CD14-positive monocyte (primary cell): ENCODE data around the gene MEOX2. TPM values are rescaled to one million over a fixed set of nuclear protein-coding genes. Genes with fewer than 3 reads are reported as not detected.
A peak's percentile ranks its signal among the peaks of the same experiment; 100 is the strongest.

ENCODE experiments used
- DNase-seq, 3 donors: peaks; one replicate each; pipeline ENCODE4 v3.0.0-alpha.2; 2011 to 2022
- H2AFZ ChIP-seq: 2 replicates; pipeline ENCODE4 v1.6.0; 2012; ENCODE audit warnings: mild to moderate bottlenecking, low read depth, low read length, inconsistent platforms; ENCODE audit not compliant: insufficient read depth, poor library complexity, severe bottlenecking
- H3K27ac ChIP-seq, 2 donors: 1 replicate in 1 of 2; 2 replicates in 1 of 2; pipeline ENCODE4 v1.5.1; 2012 to 2013; ENCODE audit warnings: low read length in 2 of 2, control low read depth in 1 of 2, inconsistent platforms in 1 of 2, low read depth in 1 of 2, mild to moderate bottlenecking in 1 of 2
- H3K27me3 ChIP-seq, 2 donors: one replicate each; pipeline versions ENCODE4 v1.6.0 to v1.6.1; 2011 to 2013; ENCODE audit warnings: low read length in 2 of 2; ENCODE audit not compliant: control insufficient read depth in 2 of 2, insufficient read depth in 2 of 2
- H3K36me3 ChIP-seq, 2 donors: replicated peaks in 1 of 2; 1 replicate in 1 of 2; 2 replicates in 1 of 2; pipeline versions ENCODE4 v1.5.1 to v1.6.1; 2012 to 2013; ENCODE audit warnings: low read length in 2 of 2, control low read depth in 1 of 2, inconsistent platforms in 1 of 2, mild to moderate bottlenecking in 1 of 2; ENCODE audit not compliant: insufficient read depth in 2 of 2, control insufficient read depth in 1 of 2
- H3K4me1 ChIP-seq, 2 donors: 1 replicate in 1 of 2; 2 replicates in 1 of 2; pipeline versions ENCODE4 v1.5.1 to v1.6.1; 2012 to 2013; ENCODE audit warnings: low read length in 2 of 2, control low read depth in 1 of 2, inconsistent platforms in 1 of 2, mild to moderate bottlenecking in 1 of 2, moderate library complexity in 1 of 2; ENCODE audit not compliant: insufficient read depth in 2 of 2, control insufficient read depth in 1 of 2
- H3K4me2 ChIP-seq: replicated peaks from 2 replicates; pipeline ENCODE3; 2012; ENCODE audit warnings: low read length, moderate library complexity, mild to moderate bottlenecking; ENCODE audit not compliant: poor library complexity, severe bottlenecking; ENCODE audit errors: extremely low read depth
- H3K4me3 ChIP-seq, 3 experiments: fragments of 200-600 bp in 1 of 3; sonication (generic) in 1 of 3; replicated peaks in 1 of 3; 1 replicate in 2 of 3; 2 replicates in 1 of 3; pipeline ENCODE4 v1.5.1; 2011 to 2013; ENCODE audit warnings: low read length in 3 of 3, mild to moderate bottlenecking in 3 of 3, control low read depth in 2 of 3, low read depth in 2 of 3, inconsistent platforms in 1 of 3, moderate library complexity in 1 of 3
- H3K79me2 ChIP-seq: 2 replicates; pipeline ENCODE4 v1.6.0; 2012; ENCODE audit warnings: mild to moderate bottlenecking, control low read depth, inconsistent platforms, low read length, moderate library complexity; ENCODE audit not compliant: insufficient read depth
- H3K9ac ChIP-seq: 2 replicates; pipeline ENCODE4 v1.6.0; 2017; ENCODE audit warnings: low read length, mild to moderate bottlenecking; ENCODE audit not compliant: insufficient read depth, poor library complexity, severe bottlenecking
- H3K9me3 ChIP-seq, 2 donors: replicated peaks in 1 of 2; 1 replicate in 1 of 2; 2 replicates in 1 of 2; pipeline versions ENCODE4 v1.5.1 to v1.6.1; 2012 to 2013; ENCODE audit warnings: low read length in 2 of 2, control low read depth in 1 of 2; ENCODE audit not compliant: control insufficient read depth in 1 of 2, insufficient read depth in 1 of 2
- H4K20me1 ChIP-seq: 2 replicates; pipeline ENCODE4 v1.6.0; 2012; ENCODE audit warnings: mild to moderate bottlenecking, low read length, control low read depth, moderate library complexity; ENCODE audit not compliant: insufficient read depth
- H3K27ac Mint-ChIP-seq, 7 donors: one replicate each; pipeline ENCODE4 v1.8.0; 2020; ENCODE audit warnings: mild to moderate bottlenecking in 7 of 7, mixed read lengths in 7 of 7, moderate library complexity in 6 of 7, inconsistent platforms in 2 of 7
- H3K27me3 Mint-ChIP-seq, 3 donors: one replicate each; pipeline ENCODE4 v1.8.0; 2021 to 2022; ENCODE audit warnings: low read depth in 3 of 3, mild to moderate bottlenecking in 3 of 3, mixed read lengths in 3 of 3, moderate library complexity in 3 of 3, inconsistent platforms in 1 of 3
- H3K36me3 Mint-ChIP-seq, 2 donors: one replicate each; pipeline ENCODE4 v1.8.0; 2020; ENCODE audit warnings: mixed read lengths in 2 of 2, inconsistent platforms in 1 of 2, mild to moderate bottlenecking in 1 of 2
- H3K4me1 Mint-ChIP-seq: one replicate; pipeline ENCODE4 v1.8.0; 2020; ENCODE audit warnings: mild to moderate bottlenecking, mixed read lengths
- H3K4me3 Mint-ChIP-seq, 2 donors: one replicate each; pipeline ENCODE4 v1.8.0; 2020; ENCODE audit warnings: mild to moderate bottlenecking in 2 of 2, mixed read lengths in 2 of 2, moderate library complexity in 1 of 2
- H3K9me3 Mint-ChIP-seq, 7 donors: one replicate each; pipeline ENCODE4 v1.8.0; 2020 to 2022; ENCODE audit warnings: mixed read lengths in 7 of 7, mild to moderate bottlenecking in 6 of 7, moderate library complexity in 6 of 7, inconsistent platforms in 2 of 7
- WGBS: methylation state at CpG from one replicate; pipeline ENCODE4 v1.1.5; 2013; ENCODE audit warnings: missing lambda C conversion rate; ENCODE audit not compliant: insufficient coverage; 5-methylcytosine and 5-hydroxymethylcytosine counted together
- intact Hi-C, 2 donors: fragments of 100-400 bp; cut with micrococcal nuclease; formaldehyde crosslinking; loops; one replicate each; pipeline versions ENCODE4 v1.15.0 to v1.15.1; 2023
- polyA plus RNA-seq, 3 donors: library from polyadenylated mRNA; depleted of rRNA in 1 of 3; unstranded in 2 of 3; stranded (reverse) in 1 of 3; fragments of 300-500 nt in 2 of 3; fragments of >200 nt in 1 of 3; fragmentation: Illumina TruSeq in 2 of 3; gene quantifications; 1 replicate in 2 of 3; 2 replicates in 1 of 3; pipeline ENCODE4 v1.2.3, GENCODE V29; 2012 to 2021
- TF ChIP-seq, protein P1 (sequence below): fragments of 200-600 bp; IDR thresholded peaks from one replicate; pipeline ENCODE4 v1.8.0; 2022; ENCODE audit warnings: antibody characterized with exemption, mild to moderate bottlenecking

MEOX2 gene
- polyA plus RNA-seq, 3 donors: not detected

- intact Hi-C loops: no loop called here
- Histone ChIP-seq H3K9ac (no peak overlapping the region), H3K27ac (no peak overlapping the region), H3K4me1 (no peaks in the 10 kb centered on the region), H3K4me3 (no peak overlapping the region), H3K36me3 (no peaks in the 10 kb centered on the region), H3K79me2 (no peaks in the 10 kb centered on the region), H4K20me1 (no peaks in the 10 kb centered on the region), H2AFZ (no peak overlapping the region), H3K27me3 (peaks cover 14 to 23% of the 10 kb centered on the region in 2 donors), H3K4me2 (no peak overlapping the region), H3K9me3 (peaks cover 0 to 6% of the 10 kb centered on the region in 2 donors)
- no peak for DNase-seq
- no peaks in the 10 kb centered on the region for H3K36me3 Mint-ChIP-seq
- peaks cover 0 to 4% (median 2%) of the 10 kb centered on the region in 7 donors for H3K9me3 Mint-ChIP-seq
- peaks cover 17 to 20% (median 18%) of the 10 kb centered on the region in 3 donors for H3K27me3 Mint-ChIP-seq
- no CpG with 5 or more reads among the region's 5 CpGs for WGBS
- H3K27ac Mint-ChIP-seq: no peak overlapping the region
- no peak overlapping the region for H3K4me3 Mint-ChIP-seq
- H3K4me1 Mint-ChIP-seq: no peaks in the 10 kb centered on the region
- TF ChIP-seq, protein P1, sequence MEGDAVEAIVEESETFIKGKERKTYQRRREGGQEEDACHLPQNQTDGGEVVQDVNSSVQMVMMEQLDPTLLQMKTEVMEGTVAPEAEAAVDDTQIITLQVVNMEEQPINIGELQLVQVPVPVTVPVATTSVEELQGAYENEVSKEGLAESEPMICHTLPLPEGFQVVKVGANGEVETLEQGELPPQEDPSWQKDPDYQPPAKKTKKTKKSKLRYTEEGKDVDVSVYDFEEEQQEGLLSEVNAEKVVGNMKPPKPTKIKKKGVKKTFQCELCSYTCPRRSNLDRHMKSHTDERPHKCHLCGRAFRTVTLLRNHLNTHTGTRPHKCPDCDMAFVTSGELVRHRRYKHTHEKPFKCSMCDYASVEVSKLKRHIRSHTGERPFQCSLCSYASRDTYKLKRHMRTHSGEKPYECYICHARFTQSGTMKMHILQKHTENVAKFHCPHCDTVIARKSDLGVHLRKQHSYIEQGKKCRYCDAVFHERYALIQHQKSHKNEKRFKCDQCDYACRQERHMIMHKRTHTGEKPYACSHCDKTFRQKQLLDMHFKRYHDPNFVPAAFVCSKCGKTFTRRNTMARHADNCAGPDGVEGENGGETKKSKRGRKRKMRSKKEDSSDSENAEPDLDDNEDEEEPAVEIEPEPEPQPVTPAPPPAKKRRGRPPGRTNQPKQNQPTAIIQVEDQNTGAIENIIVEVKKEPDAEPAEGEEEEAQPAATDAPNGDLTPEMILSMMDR: no peak
Measured at GRCh38 chr7:15692501-15693020, 6.1 kb upstream of the MEOX2 start.

DNA sequence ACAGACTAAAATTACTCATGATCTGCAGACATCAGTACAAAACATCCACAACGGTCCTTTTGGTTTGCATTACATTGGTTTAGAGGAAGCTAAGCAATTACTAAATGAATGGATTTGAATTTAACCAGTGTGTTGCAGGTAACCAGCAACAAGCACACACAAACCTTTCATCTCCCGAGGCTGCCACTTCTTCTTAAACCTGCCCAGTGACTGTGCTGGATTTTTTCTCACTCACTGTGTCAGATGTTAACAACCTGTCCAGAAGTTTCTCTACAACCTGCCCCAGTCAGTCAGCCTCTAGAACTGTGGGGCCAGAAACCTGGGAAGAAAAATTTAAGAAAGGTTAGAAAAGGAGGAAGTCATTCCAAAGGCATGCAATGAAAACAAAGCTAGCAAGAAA lies 2.4 kb upstream of the MEOX2 start:
- H3K4me1 Mint-ChIP-seq: peaks cover 9% of the 10 kb centered on the region
- H3K4me3 Mint-ChIP-seq: peak overlapping the region in 1 of 2 donors; percentile 11
- H3K4me3 ChIP-seq: no peak overlapping the region
- H3K4me1 ChIP-seq: no peaks in the 10 kb centered on the region
- no CpG with 5 or more reads among the region's 2 CpGs for WGBS
- no peak overlapping the region for H3K9ac ChIP-seq
- peaks cover 50 to 54% (median 52%) of the 10 kb centered on the region in 3 donors for H3K27me3 Mint-ChIP-seq
- H3K9me3 Mint-ChIP-seq: peaks cover 0 to 19% (median 3%) of the 10 kb centered on the region in 7 donors
- no peaks in the 10 kb centered on the region for H3K36me3 ChIP-seq
- H3K27ac Mint-ChIP-seq: no peak overlapping the region
- peaks cover 0 to 24% of the 10 kb centered on the region in 2 donors for H3K9me3 ChIP-seq
- H3K79me2 ChIP-seq: no peaks in the 10 kb centered on the region
- no peak overlapping the region for H3K4me2 ChIP-seq
- no peak overlapping the region for H3K27ac ChIP-seq
- H2AFZ ChIP-seq: no peak overlapping the region
- intact Hi-C loops: no loop called here
- TF ChIP-seq, protein P1: no peak
- H3K27me3 ChIP-seq: peaks cover 44 to 60% of the 10 kb centered on the region in 2 donors
- DNase-seq: no peak
- no peaks in the 10 kb centered on the region for H4K20me1 ChIP-seq
- peaks cover 0 to 2% of the 10 kb centered on the region in 2 donors for H3K36me3 Mint-ChIP-seq
